PFSK-1 (cell line): ENCODE measurements around the gene NAA50.

Experiments
- FOXP2 ChIP-seq: optimal IDR thresholded peaks from 2 replicates; pipeline ENCODE3; 2011; ENCODE audit warnings: borderline replicate concordance, control low read depth, inconsistent platforms; ENCODE audit not compliant: insufficient read depth; ENCODE audit errors: extremely low read length, extremely low read depth
- POLR2AphosphoS5 ChIP-seq: IDR thresholded peaks from 2 replicates; pipeline ENCODE4 v1.6.1; 2012; ENCODE audit warnings: low read depth, mild to moderate bottlenecking, control low read depth, low read length, moderate library complexity
- REST ChIP-seq, 2 experiments: IDR thresholded peaks; 2 replicates each; pipeline versions ENCODE4 v1.6.1 to v1.8.0; 2011 to 2012; ENCODE audit warnings: low read depth in 2 of 2, low read length in 2 of 2, control low read depth in 1 of 2, inconsistent platforms in 1 of 2, mild to moderate bottlenecking in 1 of 2, moderate library complexity in 1 of 2; ENCODE audit not compliant: insufficient read depth in 1 of 2
- SIN3A ChIP-seq: IDR thresholded peaks from 2 replicates; pipeline ENCODE4 v1.6.1; 2012; ENCODE audit warnings: mild to moderate bottlenecking, low read length, moderate library complexity, borderline replicate concordance; ENCODE audit not compliant: insufficient read depth
- TAF1 ChIP-seq: IDR thresholded peaks from 2 replicates; pipeline ENCODE4 v1.6.1; 2012; ENCODE audit warnings: low read length, control low read depth, borderline replicate concordance; ENCODE audit not compliant: insufficient read depth

NAA50 gene

GRCh38 chr3:113696658-113697499 is 49.2 kb downstream of the NAA50 start:
- no peak for TF ChIP-seq SIN3A
- TF ChIP-seq TAF1 = no peak

GRCh38 chr3:113695786-113696645 is 50.0 kb downstream of the NAA50 start, which contains the start of gene USF3:
Gene USF3 (minus strand): TSS chr3:113696642. CDS start chr3:113674878, 21,764 bp downstream.
- TF ChIP-seq REST (IDR thresholded peaks at IDR 0.05; ENCODE audit: insufficient read depth in 1 of 2, low read depth in 2 of 2, low read length in 2 of 2) (no peak), TAF1 (no peak), SIN3A (no peak)

- TF ChIP-seq REST (IDR thresholded peaks at IDR 0.05; ENCODE audit: insufficient read depth in 1 of 2, low read depth in 2 of 2, low read length in 2 of 2) (no peak), POLR2AphosphoS5 (no peak), SIN3A (no peak), FOXP2 (no peak), TAF1 (no peak)
Measured at GRCh38 chr3:113695431-113695785, 50.6 kb downstream of the NAA50 start.

GRCh38 chr3:113690482-113690881 is 55.6 kb downstream of the NAA50 start:
- TF ChIP-seq FOXP2 (no peak), SIN3A (no peak), REST (IDR thresholded peaks at IDR 0.05; ENCODE audit: insufficient read depth in 1 of 2, low read depth in 2 of 2, low read length in 2 of 2) (no peak), TAF1 (no peak), POLR2AphosphoS5 (no peak)

- TF ChIP-seq FOXP2 = no peak
Measured at GRCh38 chr3:113685956-113686721, 59.9 kb downstream of the NAA50 start.

- TF ChIP-seq FOXP2 (no peak), TAF1 (no peak), SIN3A (no peak), REST (IDR thresholded peaks at IDR 0.05; ENCODE audit: insufficient read depth in 1 of 2, low read depth in 2 of 2, low read length in 2 of 2) (no peak), POLR2AphosphoS5 (no peak)
Measured at GRCh38 chr3:113685124-113685523, 60.9 kb downstream of the NAA50 start.
